H54 (cell line): Measurements from ENCODE around the gene SOX4.

Source experiments
- DNase-seq: peaks from one replicate; pipeline ENCODE4 v3.0.0; 2011; ENCODE audit warnings: low spot score, mixed read lengths; ENCODE audit not compliant: insufficient read length
- FAIRE-seq: peaks from 3 replicates; lab custom pipeline; 2011; peaks lifted over from hg19 to GRCh38; lab: Jason Lieb, UNC
- POLR2A ChIP-seq: IDR thresholded peaks from 2 replicates; pipeline ENCODE4 v1.6.1; 2011; ENCODE audit warnings: low read depth, mild to moderate bottlenecking, low read length

SOX4 gene

GRCh38 chr6:21596949-21597682 lies 3.6 kb downstream of the SOX4 start:
- FAIRE-seq (peak; percentile 6), DNase-seq (peak; percentile 50)
- TF ChIP-seq POLR2A: no peak

DNA sequence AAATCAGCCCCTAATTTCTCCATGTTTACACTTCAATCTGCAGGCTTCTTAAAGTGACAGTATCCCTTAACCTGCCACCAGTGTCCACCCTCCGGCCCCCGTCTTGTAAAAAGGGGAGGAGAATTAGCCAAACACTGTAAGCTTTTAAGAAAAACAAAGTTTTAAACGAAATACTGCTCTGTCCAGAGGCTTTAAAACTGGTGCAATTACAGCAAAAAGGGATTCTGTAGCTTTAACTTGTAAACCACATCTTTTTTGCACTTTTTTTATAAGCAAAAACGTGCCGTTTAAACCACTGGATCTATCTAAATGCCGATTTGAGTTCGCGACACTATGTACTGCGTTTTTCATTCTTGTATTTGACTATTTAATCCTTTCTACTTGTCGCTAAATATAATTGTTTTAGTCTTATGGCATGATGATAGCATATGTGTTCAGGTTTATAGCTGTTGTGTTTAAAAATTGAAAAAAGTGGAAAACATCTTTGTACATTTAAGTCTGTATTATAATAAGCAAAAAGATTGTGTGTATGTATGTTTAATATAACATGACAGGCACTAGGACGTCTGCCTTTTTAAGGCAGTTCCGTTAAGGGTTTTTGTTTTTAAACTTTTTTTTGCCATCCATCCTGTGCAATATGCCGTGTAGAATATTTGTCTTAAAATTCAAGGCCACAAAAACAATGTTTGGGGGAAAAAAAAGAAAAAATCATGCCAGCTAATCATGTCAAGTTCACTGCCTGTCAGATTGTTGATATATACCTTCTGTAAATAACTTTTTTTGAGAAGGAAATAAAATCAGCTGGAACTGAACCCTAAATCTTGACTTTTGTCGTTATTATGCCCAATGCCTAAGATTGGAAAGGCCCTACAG lies 4.5 kb downstream of the SOX4 start:
- no peak for FAIRE-seq
- peak; percentile 47 for DNase-seq
- TF ChIP-seq POLR2A: no peak

- DNase-seq (no peak), FAIRE-seq (no peak)
- no peak for TF ChIP-seq POLR2A
Measured at GRCh38 chr6:21598674-21599023, 5.1 kb downstream of the SOX4 start.

DNA sequence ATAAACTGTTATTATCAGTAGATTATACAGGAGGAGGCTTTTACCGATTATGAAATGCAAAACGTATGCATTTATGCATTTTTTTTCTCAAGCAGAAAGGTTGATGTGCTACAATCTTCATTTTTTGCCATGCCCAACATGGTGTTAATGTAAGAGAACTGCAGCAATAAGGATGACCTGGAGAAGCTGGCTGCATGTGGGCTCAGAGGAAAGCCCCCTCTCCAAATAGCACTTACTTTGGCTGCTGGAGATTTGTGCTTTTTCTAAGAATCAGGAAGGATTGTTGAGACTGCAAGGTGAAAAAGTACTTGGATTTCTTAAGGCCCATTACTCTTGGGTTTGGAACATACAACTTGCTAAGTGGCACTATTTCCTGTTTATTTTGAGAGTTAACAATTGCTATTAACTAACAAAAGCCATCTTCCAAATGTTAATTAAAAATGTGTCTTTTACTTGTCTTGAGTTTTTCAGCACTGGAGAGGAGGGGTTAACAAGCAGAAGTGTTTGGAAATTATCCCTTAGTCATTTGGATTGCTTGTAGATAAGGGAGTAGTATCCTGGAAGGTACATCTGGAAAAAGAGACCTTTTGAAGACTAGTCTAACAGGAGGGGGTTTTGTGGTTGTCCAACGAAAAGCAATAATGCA lies 5.6 kb downstream of the SOX4 start:
- FAIRE-seq (no peak), DNase-seq (no peak)
- no peak for TF ChIP-seq POLR2A

DNA sequence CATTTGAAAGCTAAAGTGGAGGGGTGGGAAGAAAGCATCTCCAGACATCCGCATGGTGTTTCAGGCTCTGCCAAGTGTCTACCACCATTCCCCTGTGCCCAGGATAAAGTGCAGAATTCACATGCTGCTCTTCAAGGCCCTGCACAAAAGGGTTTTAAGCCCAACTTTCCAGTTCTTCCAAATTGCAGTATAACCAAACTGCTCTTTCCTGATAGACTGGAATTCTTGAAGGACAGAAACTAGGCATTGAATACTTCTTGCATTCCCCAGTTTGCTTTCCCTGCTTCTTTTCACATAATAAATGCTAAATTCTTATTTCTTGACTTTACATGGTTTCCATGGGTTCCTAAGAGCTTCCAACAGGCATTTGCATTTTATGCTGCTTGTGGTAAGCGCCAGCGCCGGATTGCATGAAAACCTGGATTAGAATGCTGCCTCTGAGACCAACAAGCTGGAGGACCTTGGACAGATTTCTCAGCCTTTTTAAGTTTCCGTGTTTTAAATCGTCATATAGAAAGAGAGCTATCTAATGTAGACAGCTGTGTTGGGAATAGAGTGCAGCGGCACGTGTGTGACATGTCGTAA lies 7.9 kb downstream of the SOX4 start:
- no peak for FAIRE-seq
- no peak for DNase-seq
- TF ChIP-seq POLR2A: no peak

- no peak for FAIRE-seq
- TF ChIP-seq POLR2A: no peak
- DNase-seq: no peak
Measured at GRCh38 chr6:21601932-21602390, 8.4 kb downstream of the SOX4 start.

DNA sequence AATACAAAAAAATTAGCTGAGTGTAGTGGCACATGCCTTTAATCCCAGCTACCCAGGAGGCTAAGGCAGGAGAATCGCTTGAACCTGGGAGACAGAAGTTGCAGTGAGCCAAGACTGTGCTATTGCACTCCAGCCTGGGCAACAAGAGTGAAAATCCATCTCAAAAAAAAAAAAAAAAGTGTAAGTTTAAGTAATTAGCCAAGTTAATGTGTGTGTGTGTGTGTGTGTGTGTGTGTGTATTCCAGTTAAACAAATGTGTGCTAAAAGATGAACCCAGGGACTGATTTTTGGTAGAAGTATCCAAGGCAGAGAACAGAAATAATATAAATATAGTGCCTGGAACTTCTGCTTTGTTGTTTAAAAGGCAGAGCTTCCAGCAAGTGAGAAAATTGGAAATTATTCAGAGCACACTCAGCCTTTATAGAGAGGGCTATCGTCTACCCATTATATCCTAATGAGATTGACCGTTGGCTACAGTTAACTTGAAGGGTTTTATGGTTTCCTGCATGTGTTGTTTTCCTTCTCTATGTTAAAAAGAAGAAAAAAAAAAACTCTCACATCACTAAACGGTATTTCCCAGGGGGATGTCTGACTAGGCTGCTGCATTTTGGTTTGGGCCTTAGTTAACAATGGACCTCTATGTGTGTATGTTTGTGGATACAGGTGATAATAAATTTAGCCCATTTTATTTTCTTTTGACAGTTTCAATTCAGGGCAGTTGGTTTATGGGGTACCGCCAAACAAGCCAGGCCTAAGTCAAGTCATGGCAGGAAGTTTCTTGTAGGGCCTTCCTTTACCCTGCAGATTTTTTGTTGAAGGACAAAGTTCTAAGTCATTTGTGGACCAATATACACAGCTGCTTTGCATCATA lies 9.8 kb downstream of the SOX4 start:
- no peak for TF ChIP-seq POLR2A
- DNase-seq: no peak
- FAIRE-seq: no peak

DNA sequence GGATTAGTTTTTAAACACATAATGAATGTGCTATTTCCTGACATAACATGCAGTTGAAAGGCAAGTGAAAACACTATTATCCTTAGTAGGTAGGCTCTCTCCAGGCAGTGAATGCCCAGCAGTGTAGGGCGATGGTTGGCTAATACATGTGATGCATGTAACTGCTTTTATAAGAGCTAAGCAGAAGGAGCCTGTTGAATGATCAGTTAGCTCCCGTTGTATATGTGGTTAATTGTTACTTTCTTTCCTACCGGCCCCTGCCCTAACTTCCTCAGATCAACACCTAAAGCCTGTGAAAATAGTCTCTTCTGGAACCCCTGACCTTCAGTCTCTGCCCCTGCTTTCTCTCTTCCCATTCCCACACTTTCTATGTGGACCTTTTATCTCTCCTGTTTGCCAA lies 10.5 kb downstream of the SOX4 start:
- no peak for FAIRE-seq
- no peak for TF ChIP-seq POLR2A
- no peak for DNase-seq

- no peak for FAIRE-seq
- no peak for DNase-seq
- TF ChIP-seq POLR2A: no peak
Measured at GRCh38 chr6:21605166-21605565, 11.6 kb downstream of the SOX4 start.

- no peak for FAIRE-seq
- DNase-seq: no peak
- no peak for TF ChIP-seq POLR2A
Measured at GRCh38 chr6:21608601-21609000, 15.1 kb downstream of the SOX4 start.

GRCh38 chr6:21609881-21610329 lies 16.4 kb downstream of the SOX4 start:
- FAIRE-seq (no peak), DNase-seq (no peak)
- TF ChIP-seq POLR2A: no peak

GRCh38 chr6:21610341-21610740 lies 16.8 kb downstream of the SOX4 start:
- no peak for DNase-seq
- no peak for FAIRE-seq
- no peak for TF ChIP-seq POLR2A

DNA sequence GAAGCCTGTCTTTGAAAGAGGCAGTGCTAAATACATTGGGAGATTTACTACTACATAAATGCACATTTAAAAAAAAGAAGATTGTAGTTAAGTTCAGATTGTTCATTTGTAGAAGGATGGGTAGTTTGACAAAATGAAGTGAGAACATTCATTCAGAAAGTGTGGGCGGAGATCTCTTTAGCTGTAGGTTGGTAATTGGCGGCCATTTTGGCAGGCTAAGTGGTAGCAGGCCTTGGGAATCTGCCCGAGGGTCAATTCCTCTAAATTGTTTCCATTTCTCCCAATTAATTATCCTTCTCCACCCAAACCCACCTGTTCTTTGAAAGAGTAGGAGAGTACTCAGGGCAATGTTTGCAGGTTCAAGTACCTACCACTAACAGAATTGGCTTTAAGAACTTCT lies 17.9 kb downstream of the SOX4 start:
- DNase-seq: no peak
- no peak for FAIRE-seq
- TF ChIP-seq POLR2A: no peak
